Urothelium cell line (cell line): ENCODE results near the gene ENAH.
"Not testable (repeated sequence)": the region's sequence is repeated elsewhere in the genome, so short reads cannot be mapped to it uniquely, and the experiment has no call there.

ENCODE experiments used
- DNase-seq: peaks from one replicate; pipeline ENCODE4 v3.0.0; 2011; ENCODE audit warnings: low spot score, mixed read lengths
- FAIRE-seq: peaks from 2 replicates; lab custom pipeline; 2011; peaks lifted over from hg19 to GRCh38; lab: Jason Lieb, UNC

The ENAH gene

GRCh38 chr1:225677350-225678124 is 24.6 kb upstream of the ENAH start:
- DNase-seq (no peak), FAIRE-seq (no peak)

DNA sequence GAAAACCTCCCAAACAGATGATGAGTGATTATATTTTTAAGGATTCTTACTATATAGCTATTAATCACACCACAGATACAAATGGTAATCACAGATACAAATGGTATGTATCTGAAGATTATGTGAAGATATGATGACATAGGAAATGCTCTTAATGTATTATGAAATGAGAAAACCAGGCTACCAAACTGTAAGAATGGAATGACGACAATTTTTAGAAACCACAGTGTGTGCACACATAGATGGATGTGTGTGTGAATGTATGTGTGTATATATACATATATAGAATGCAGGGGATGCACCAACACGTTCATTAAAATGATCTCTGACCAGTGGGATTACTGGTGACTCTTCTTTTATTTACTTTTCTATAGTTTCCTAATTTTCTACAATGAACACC is 21.5 kb upstream of the ENAH start:
- DNase-seq (no peak), FAIRE-seq (no peak)

- DNase-seq (no peak), FAIRE-seq (no peak)
These were observed 18.1 kb upstream of the ENAH start for GRCh38 chr1:225670806-225671733.

DNA sequence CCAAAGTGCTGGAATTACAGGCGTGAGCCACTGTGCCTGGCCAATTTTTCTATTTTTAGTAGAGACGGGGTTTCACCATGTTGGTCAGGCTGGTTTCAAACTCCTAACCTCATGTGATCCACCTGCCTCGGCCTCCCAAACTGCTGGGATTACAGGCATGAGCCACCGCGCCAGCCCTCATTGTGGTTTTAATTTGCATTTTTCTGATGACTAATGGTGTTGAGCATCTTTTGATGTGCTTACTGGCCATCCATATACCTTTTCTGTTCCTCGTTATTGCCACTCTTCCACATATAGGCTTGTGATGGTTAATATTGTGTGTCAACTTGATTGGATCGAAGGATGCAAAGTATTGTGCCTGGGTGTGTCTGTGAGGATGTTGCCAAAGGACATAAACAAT is 17.4 kb upstream of the ENAH start:
- DNase-seq: no peak
- peak; percentile 84 for FAIRE-seq

- FAIRE-seq (no peak), DNase-seq (no peak)
These were observed 15.3 kb upstream of the ENAH start for GRCh38 chr1:225668222-225668621.

GRCh38 chr1:225667362-225667761 is 14.4 kb upstream of the ENAH start:
- FAIRE-seq (no peak), DNase-seq (no peak)

DNA sequence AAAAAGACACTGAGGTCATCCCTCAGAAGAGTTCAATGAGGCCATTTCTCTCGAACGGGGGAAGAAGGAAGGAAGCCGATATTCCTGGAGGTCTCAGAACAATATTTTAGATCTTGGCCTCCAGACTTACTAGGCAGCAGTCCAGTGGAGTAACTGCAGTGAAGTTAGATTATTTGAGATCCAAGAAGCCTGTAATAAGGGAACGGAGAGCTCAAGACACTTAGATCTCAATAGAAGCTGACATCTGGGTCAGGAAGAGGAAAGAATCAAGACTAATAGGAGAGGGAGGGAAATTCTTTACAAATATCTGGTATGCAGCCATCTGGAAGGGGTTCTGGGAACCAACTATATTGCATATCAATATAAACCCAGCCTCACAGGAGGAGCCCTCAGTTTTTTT is 13.6 kb upstream of the ENAH start:
- FAIRE-seq: no peak
- no peak for DNase-seq

GRCh38 chr1:225664762-225665161 is 11.8 kb upstream of the ENAH start:
- FAIRE-seq (no peak), DNase-seq (no peak)

GRCh38 chr1:225662155-225662554 is 9.2 kb upstream of the ENAH start:
- DNase-seq: no peak
- no peak for FAIRE-seq

DNA sequence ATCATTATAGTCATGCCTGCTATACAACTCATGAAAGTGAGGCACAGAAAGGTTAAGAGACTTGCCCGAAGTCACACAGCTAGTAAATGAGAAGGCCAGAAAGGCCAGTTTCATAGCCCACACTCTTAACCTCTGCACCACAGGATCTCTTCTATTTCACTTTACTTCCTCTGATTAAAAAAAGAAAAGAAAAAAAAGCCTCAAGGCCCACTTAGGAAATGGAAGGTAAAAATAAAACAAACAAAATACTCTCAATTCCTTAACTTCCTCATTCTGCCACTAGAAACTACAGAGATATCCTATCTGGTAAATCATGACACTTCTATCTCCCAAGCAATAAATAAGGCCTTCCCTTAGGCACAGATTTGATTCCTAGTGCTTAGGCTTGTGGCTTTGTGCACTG is 7.6 kb upstream of the ENAH start:
- no peak for FAIRE-seq
- no peak for DNase-seq

GRCh38 chr1:225658041-225658440 is 5.1 kb upstream of the ENAH start:
- DNase-seq: no peak

DNA sequence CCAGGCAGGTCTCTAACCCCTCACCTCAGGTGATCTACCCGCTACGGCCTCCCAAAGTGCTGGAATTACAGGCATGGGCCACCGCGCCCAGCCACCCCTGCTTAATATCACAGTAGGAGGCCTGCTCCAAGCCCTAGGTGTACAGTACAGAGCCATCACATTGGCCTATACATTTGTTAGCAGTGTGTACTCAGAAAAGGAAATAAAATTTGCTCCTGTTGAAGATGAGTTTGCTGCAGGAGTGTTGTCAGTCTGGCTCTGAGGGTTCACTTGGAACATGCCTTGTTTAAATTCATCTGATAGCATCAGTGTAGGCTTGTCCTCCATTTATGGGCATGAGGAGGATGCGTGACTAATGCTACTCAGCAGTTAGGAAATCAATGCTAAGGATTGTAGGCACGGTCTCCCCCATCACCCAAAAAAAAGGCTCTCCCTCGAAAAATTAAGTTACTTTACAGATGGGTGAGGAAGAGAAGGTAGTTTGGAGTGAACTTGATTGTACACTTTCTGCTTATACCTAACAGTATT is 4.6 kb upstream of the ENAH start:
- FAIRE-seq (no peak), DNase-seq (peak; percentile 48)

More at GRCh38 chr1:225658041-225658440, 5.1 kb upstream of the ENAH start:
- FAIRE-seq: no peak

DNA sequence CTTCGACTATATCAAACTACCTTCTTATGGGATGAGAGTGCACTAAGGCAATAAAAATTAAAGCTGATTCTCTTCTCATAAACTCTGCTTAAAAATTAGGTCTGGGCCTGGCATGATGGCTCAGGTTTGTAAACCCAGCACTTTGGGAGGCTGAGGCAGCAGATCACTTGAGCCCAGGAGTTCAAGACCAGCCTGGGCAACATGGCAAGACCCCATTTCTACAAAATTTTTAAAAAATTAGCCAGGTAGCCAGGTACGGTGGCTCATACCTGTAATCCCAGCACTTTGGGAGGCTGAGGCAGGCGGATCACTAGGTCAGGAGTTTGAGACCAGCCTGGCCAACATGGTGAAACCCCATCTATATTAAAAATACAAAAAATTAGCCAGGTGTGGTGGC is 3.3 kb upstream of the ENAH start:
- DNase-seq: not testable (repeated sequence)

DNA sequence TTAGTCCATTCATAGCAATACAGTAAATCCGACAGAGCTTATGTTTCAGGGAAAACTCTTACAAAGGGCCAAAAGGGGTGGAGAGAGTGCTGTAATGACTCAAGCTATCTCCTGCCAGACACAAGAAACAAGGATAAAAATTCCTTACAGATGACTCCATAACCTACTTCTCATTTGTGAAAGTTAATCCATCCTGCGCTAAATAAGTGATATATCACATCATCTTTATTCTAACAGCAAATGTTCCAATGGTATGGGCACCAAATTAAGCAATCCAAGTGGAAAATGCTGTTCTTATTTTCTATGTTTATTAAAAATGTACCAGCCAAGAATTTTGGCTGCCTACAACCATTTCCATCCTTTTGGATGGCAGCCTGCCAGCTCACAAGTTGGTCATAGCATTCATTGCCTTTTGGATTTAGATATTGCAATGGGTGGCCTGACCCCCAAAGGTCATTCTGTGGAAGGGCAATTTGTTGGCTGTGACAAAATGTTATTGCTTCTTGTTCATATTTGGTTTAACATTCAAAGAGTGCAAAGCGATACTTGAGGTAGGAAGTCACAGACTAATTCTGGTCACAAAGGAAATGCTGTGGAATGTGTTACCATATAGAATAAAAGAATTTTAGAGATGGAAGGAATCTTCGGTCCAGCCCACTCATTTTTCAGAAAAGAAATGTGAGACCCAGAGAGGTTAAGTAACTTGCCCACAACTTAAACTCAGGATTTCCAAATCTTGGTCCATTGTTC is 2.8 kb upstream of the ENAH start:
- DNase-seq (peak; percentile 68), FAIRE-seq (no peak)

More for the DNA sequence above, 3.3 kb upstream of the ENAH start:
- FAIRE-seq: not testable (repeated sequence)

- no peak for FAIRE-seq
- DNase-seq: no peak
These were observed 2.0 kb upstream of the ENAH start for GRCh38 chr1:225654688-225655508.

- no peak for FAIRE-seq
- DNase-seq: no peak
These were observed 1.3 kb upstream of the ENAH start for GRCh38 chr1:225654277-225654597.

DNA sequence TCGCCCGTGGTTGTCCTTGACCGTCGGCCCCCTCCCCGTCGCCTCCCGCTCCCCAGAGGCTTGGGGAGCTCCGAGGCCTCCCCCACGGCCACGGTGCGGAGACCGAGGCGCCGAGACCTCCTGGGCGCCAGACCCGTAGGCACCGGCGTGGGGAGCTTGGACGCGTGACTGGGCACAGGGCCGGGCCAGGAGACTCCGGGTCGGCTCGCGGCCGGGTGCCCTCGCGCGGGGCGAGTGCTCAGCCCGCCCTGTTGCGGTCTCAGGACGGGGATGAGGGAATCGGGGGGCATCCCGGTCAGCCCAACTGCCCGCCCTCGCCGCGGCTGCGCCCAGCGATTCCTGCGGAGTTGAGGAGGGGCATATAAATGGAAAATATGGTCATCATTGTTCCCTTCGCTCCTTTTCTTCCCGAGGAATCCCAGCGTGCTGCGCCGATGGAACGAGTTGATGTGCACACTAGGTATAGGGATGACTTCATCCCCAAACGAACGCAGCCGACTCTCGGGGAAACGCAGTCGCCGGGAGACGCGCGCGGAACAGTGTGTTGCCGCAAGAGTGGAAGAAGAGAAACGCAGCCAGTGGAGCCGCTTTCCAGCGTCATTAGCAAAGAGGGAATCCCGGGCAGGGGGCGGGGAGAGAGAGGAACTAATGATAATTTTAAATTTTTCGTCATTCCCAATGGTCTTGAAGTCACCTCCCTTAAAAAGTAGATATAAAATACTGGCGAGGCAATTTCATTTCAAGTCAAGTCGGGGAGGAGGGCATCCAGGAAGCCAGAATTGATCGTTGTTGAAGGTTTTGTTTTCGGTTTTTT is 747 bp upstream of the ENAH start:
- DNase-seq (peak; percentile 38), FAIRE-seq (no peak)

GRCh38 chr1:225651872-225652728 is 823 bp downstream of the ENAH start:
- DNase-seq: peak; percentile 13
- FAIRE-seq: no peak
